Measurements from ENCODE around the gene LILRA2.
"Not testable (repeated sequence)": the region's sequence is repeated elsewhere in the genome, so short reads cannot be mapped to it uniquely, and the experiment has no call there.

The LILRA2 gene

DNA sequence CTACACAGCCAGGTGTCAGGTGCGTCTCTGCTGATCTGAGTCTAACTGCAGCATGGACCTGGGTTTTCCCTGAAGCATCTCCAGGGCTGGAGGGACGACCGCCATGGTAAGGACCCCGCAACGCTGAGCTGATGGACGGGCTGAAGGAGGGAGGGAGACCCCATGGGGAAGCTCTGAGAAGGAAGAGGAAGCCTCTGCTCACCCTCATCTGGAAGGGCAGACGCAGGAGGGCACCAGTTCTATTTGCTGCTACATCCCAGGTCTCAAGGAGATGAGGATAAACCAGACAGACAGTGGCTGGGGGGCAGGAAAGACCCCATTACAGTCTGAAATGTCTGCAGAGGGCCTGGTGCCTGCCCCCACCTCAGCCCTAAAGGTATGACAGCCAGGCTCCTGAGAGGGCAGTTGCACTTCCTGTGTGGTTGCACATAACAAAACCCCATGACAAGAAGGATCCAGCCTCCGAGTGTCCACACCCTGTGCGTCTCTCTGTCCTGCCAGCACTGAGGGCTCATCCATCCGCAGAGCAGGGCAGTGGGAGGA, at the start of gene LILRA2:
LILRA2 (plus strand) TSS at position 461 of the 543 bp plus-strand sequence. CDS start 89 bp downstream, outside the sequence.
- no peak for DNase-seq

DNA sequence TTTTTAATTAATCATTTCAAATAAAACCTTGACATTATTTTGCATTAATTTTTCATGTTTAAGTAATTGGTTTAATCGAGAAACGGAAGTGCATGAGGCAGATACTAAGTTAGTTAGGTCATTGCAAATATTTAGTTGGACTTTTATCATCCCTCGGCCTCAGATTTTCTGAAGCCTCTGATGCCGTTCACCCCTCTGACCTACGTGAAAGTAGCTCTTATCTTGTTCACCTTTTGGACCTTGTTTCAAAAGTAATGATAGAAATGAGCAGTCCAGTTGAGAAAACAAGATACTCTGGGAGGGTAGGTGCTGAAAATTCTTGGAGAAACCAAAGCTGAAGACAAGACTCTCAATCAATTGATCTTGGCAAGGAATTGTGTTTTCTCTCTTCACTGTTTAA, 48.0 kb upstream of the LILRA2 start:
- no peak for DNase-seq

DNA sequence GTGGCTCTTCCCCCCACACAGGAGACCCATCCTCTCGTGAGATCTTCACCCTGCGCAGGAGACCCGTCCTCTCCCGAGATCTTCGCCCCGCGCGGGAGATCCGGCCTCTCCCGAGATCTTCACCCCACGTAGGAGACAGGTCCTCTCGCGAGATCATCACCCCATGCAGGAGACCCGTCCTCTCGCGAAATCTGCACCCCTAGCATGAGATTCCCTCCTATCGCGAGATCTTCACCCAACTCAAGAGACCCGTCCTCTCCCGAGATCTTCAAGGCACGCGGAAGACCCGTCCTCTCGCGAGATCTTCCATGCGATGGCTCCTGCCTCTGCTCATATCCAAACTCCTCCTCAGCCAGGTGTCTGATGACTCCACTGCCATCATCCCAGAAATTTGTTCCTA, 46.6 kb upstream of the LILRA2 start:
- no peak for DNase-seq

DNA sequence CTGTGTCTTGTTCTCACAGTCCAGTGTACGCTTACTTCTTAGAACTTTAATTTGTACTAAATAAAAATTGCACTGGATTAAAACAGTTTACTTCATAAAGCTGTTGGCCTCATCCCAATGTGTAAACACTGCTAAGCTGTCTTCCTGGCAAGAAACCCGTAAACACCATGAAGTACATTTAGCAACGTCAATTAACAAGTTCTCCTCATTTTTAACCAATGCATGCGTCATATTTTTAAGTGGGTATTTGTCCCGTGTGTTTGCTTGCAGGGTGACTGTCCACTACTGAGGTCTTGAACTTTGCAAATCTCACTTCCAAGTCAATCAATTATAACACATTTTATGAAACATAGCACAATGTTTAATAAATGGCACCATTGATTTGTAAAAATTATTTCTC, 42.7 kb upstream of the LILRA2 start:
- no peak for DNase-seq

DNA sequence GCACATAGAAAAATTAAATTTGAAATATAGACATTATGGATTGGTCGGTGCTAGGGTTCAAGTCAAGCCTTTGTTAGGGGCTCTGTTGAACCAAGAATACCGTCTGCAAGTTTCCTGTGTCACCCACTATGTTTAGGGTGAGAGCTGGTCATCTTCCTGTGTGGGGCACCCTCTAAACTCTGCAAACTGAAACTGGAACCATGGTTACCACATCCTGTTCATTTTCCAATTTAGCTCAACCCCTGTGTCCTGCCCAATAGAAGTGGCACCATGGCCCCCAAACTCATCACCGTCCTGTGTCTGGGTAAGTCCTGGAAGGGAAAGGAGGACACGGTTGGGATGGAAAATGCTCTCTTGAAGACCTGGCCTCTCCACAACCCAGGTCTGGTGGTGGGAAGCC, 41.1 kb upstream of the LILRA2 start:
- no peak for DNase-seq

DNA sequence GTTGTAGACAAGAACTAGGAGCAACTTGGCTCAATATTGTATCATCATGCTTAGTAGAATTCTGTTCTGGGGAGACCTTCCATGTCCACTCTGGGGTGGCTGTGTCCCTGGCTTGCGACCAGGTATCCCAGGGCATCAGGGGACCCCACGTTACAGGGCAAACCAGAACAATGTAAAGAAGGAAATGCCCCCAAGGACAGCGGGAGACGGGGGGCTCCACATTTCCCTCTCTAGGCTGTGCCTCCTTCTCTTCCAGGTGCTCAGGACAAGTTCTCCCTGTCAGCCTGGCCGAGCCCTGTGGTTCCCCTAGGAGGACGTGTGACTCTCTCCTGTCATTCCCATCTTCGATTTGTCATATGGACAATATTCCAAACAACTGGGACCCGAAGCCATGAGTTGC, 40.1 kb upstream of the LILRA2 start:
- no peak for DNase-seq

DNA sequence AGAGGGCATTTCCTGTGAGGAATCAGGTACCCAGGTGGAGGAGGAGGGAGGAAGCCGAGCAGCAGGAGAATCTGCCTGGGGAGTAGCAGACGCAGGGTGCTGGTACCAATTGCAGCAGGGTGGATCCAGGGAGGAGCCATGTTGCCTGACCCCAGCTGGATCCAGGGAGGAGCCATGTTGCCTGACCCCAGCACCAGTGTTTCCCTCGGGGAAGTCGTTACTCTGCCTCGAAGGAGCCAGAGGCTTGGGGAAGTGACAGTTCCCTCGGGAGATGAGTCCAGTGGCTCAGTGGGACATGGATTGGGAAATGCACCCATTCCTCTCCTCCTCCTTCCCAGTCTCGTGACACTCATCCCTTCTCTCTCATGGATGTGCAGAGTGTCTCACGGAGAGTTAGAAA, 39.4 kb upstream of the LILRA2 start:
- no peak for DNase-seq

DNA sequence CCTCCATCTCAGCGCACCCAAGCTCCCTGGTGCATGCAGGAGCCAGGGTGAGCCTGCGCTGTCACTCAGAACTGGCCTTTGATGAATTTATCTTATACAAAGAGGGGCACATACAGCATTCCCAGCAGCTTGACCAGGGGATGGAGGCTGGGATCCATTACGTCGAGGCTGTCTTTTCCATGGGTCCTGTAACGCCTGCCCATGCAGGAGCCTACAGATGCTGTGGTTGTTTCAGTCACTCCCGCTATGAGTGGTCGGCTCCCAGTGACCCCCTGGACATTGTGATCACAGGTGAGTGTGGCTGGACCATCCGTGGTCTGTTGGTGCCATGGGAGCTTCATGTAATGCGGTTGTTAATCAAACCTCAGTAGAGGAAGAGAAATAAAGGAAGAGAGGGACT, 38.0 kb upstream of the LILRA2 start:
- DNase-seq = no peak

DNA sequence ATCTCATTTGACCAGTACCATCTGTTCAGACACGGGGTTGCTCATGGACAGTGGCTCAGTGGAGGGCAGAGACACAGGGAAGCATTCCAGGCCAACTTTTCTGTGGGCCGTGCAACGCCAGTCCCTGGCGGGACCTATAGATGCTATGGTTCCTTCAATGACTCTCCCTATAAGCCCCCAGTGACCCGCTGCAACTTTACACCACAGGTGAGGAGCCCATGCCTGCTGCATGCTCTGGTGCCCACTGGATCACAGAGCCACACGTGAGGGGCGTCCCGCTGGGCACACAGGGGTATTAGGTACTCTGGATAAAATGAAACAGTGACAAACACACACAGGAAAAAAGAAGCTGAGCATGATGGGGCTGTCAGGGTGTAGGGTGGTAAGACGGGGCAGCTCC, 36.6 kb upstream of the LILRA2 start:
- DNase-seq = no peak

DNA sequence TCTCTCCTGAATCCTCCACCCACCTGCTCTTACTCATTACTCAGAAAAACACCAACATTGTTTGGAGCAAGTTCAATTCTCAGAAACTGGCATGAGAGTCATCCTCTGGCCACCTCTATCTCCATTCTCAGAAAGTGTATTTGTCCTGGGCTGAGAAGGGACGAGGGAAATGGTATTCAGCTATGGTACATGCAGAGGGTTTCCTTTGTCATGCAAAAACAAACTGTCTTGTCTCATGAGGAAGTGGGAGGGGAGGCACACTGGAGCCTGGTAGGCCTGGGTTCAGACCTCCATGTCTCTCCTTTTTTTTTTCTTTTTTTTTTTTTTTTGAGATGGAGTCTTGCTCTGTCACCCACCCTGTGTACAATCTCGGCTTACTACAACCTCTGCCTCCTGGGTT, 31.9 kb upstream of the LILRA2 start:
- no peak for DNase-seq

DNA sequence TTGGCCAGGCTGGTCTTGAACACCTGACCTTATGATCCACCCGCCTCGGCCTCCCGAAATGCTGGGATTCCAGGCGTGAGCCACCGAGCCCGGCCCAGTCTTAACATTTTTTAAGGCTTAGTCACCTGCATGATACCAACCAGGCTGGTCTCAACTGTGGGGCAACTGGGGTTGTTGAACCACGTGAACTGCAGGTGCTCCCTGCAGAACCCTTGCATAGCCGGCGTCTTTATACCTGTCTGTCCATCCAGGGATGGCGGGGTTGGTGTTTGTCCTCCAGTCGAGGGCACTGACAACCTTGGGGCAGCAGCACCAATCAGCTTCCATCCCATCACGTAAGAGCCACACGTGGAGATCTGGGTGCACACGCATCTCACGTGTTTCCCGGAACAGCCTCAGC, 24.8 kb upstream of the LILRA2 start:
- no peak for DNase-seq

DNA sequence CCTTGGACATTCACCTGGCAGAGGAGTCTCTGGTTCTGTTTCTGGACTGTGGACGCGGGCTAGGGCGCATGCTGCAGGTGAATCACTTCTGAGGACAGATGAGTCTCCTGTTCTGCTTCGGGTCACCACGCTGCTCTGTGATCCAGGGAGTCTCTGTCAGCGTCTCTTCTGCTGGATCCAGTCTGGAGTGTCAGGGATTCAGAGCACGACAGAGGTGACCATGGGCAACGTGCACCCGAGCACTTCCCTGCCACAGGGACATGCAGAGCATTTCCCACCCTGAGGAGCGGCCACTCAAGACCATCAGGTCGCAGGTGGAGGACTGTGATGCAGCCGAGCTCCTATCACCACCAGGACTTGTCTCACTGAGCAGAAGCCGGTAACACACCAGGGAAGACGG, 24.4 kb upstream of the LILRA2 start:
- no peak for DNase-seq

DNA sequence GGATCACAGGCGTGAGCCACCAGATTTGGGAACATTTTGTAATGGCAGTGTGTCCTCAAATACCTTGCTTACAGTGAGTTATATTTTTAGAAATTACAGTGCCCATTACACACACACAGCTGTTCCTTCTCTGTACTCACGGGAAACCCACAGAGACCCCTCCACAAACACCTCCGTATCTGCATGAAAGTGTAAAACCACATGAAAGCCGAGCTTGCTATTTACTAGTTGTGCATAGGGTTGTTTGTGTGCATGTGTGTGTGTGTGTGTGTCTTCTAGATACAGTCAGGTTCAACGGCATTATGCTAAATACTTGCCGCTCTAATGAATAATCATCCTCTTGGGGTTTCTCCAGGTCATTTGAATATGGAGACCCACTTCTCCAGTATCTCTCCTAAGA, 22.3 kb upstream of the LILRA2 start:
- DNase-seq = no peak

DNA sequence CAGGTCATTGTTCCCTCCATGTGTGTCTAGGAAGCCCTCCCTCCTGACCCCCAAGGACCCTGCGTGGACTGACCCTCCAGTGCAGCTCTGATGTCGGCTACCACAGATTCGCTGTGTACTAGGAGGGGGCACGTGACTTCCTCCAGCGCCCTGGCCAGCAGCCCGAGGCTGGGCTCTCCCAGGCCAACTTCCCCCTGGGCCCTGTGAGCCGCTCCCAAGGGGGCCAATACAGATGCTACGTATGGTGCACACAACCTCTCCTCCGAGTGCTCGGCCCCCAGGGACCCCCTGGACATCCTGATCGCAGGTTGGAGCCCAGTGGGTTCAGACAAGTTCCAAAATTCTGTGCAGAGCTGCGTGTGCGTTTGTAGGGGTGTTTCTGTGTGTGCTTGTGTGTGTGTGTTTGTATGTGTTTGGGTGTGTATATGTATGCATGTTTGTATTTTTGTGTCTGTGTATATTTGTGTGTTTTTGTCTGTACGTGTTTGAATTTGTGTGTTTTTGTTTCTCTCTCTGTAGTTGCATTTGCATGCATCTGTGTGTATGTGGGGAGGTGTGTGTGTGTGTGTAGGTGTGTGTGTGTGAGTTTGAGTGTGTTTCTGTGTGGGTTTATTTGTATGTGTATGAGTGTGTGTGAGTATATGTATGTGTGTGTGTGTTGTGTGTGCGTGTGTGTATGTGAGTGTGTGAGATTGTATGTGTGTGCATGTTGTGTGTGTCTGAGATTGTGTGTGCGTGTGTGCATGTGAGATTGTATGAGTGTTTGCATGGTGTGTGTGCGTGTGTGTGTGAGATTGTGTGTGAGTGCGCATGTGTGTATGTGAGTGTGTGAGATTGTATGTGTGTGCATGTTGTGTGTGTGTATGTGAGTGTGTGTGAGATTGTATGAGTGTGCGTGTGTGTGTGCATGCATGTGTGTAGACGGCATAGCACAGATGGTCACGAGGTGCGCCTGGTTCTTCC, 21.4 kb upstream of the LILRA2 start:
- DNase-seq = no peak

DNA sequence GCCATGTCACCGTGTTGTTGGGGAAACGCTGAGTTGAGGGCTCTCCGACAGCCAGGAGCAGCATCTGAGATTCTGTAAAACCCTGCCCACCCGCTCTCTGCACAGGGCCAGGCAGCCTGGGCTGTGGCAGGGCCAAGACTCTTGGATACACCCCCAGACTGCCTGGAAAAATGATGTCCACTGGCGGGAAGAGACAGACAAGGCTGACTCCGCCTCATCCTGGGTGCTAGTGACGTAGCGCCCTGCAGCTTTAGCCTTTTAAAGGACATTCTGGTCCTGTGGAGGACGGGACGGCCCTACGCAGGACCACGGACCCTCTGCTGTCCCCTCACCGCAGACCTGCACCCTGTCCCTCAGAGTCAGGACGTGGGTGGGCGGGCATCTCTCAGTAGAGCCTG, 20.7 kb upstream of the LILRA2 start:
- DNase-seq = no peak

DNA sequence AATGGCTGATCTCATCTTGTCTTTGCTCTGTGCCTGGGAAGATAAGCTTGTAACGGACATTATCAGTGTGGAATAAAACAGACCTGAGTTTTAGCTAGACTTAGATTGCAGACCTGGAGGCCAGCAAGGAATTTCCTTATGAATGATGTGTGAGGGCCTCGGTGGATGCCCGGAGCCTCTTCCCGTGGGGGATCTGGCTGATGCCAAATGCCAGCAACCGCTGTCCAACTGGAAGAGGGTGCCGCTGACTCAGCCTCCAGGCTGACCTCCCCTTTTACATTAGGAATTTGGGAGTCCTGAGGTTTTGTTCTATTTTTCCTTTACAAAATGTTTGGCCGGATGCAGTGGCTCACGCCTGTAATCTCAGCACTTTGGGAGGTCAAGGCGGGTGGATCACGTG, 19.6 kb upstream of the LILRA2 start:
- no peak for DNase-seq

DNA sequence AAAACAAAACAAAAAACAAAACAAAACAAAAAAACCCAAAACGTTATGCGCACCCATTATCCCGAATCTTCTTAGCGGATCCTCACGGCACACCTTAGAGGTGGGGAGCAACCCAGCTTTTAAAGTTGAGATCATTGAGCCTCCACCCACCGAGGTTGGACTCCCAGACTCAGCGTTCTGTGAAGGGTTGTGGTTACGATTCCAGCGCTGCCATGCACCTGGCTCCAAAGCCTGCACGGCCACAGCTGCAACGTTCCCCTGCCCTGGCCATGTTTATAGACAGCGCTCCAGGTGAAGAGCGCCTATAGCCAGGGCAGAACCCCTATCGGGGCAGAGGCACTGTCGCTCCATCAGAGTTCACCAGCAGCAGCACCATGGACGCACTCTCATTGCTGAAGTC, 18.7 kb upstream of the LILRA2 start:
- no peak for DNase-seq

DNA sequence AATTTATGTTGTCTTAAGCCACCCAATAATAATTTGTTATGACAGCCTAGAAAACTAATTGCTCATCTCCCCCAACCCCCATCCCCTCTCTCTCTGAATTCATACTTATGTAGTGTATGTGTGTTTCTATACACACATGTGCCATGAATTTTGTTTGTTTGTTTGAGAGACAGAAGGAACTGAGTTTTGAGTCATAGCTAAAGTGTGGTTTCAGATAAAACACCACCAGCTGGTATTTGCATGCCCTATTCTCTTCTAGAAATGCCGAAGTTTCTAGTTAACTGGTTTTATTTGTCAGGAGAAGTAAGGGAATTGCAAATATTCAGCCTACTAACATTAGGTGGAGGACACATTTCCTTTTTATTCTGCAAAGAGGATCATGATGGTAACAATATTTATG, 17.4 kb upstream of the LILRA2 start:
- no peak for DNase-seq

DNA sequence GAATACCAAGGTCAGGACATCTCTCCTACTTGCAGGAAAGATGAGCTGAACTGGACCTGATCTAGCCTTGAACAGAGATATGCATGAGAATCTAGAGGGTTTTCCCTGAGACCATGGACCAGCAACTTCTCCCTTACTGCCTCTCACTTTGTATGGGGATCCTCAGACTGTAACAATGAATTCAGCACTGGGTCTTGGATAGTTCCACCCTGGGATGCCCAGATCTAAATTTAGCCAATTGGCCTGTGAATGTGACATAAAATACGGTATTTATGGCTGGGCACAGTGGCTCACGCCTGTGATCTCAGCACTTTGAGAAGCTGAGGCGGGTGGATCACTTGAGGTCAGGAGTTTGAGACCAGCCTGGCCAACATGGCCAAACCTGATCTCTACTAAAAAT, 15.3 kb upstream of the LILRA2 start:
- no peak for DNase-seq

DNA sequence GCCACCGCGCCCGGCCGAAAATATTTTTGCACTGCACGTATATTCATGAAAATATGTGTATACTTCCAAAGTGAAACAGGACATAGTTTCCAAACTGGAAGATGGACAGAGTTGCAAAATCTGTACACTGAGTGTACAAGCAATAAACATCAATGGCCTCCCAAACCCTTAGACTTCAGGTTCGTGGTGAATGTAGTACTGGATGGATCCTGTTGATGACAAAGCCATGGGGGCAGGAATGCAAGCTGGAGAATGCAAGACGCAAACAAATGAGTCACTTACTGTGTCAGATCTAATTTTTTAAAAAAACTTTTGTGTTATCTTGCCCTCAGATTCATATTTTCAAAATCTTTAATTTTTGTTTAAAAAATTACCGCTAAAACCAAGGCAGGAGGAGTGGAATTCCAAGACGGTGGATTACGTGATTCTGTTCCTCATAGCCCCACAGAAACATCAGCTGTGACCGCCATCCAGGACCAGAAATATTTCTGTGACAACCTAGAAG, 12.7 kb upstream of the LILRA2 start:
- DNase-seq = no peak

DNA sequence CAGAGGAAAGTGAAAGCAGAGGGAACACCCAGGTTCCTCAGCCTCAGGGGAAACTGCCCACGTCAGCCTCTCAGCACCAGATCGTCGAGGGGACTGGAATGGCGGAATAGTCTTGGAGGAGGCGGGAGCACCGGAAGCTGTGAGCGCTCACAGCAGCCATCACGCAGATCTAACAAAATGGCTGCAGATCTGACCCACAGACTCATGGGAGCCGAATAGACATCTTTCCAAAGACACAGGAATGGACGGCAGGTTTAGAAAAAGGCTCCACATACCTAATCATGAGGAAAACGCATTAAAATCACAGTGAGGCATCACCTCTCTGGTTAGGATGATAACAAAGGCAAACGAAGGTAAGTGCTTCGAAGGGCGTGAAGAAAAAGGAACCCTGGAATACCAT, 11.8 kb upstream of the LILRA2 start:
- no peak for DNase-seq

DNA sequence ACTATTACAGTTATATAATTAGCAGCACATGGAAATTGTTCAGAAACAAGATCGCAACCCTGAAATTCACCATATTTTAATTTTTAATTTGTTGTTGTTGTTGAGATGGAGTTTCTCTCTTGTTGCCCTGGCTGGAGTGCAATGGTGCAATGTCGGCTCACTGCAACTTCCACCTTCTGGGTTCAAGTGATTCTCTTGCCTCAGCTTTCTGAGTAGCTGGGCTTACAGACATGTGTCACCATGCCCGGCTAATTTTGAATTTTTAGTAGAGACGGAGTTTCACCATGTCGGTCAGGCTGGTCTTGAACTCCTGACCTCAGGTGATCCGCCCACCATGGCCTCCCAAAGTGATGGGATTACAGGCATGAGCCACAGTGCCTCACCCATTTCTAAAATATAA, 10.4 kb upstream of the LILRA2 start:
- DNase-seq = not testable (repeated sequence)

DNA sequence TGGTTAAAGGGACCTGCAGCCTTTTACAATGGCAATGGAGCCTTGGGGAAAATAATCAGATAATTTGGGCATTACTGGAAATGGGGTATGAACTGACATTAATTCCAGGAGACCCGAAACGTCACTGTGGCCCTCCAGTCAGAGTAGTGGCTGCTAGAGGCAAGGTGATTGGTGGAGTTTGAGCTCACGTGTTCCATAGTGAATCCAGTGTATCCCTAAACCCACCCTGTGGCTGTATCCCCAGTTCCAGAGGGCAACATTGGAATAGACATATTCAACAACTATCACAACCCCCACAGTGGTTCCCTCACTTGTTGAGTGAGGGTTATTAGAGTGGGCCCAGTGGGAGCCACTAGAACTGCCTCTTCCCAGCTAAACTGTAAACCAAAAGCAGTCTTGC, 3.3 kb upstream of the LILRA2 start:
- no peak for DNase-seq
